Thyroid gland (tissue), 4 donors: ENCODE data around the gene LIN52.

Source experiments
- CTCF ChIP-seq, 6 experiments: fragments of 200-600 bp in 3 of 6; fragments of 450-650 bp in 3 of 6; sonication (generic) in 3 of 6; IDR thresholded peaks; one replicate each; pipeline ENCODE4 v1.5.1; 2016 to 2019; ENCODE audit warnings: antibody characterized with exemption in 6 of 6, mild to moderate bottlenecking in 2 of 6, inconsistent platforms in 1 of 6, moderate library complexity in 1 of 6
- POLR2A ChIP-seq, 2 donors: fragments of 450-650 bp; IDR thresholded peaks; one replicate each; pipeline ENCODE4 v1.6.1; 2017; ENCODE audit warnings: antibody characterized with exemption in 2 of 2, mild to moderate bottlenecking in 2 of 2, moderate library complexity in 1 of 2

GRCh38 chr14:74105381-74105780 lies 20.6 kb downstream of the LIN52 start:
- TF ChIP-seq POLR2A (IDR thresholded peaks at IDR 0.05): no peak
- TF ChIP-seq CTCF (IDR thresholded peaks at IDR 0.05): no peak
